ENCODE results near the gene KRTAP9-9. TPM values are rescaled to one million over a fixed set of nuclear protein-coding genes. Genes with fewer than 3 reads are reported as not detected.
"Not testable (repeated sequence)": the region's sequence is repeated elsewhere in the genome, so short reads cannot be mapped to it uniquely, and the experiment has no call there.

KRTAP9-9 gene
- total and polyA plus RNA-seq, 9 of the 15 experiments (the other 6 are each of a cell fraction or from before 2014, with no cell fraction given), result not detected

DNA sequence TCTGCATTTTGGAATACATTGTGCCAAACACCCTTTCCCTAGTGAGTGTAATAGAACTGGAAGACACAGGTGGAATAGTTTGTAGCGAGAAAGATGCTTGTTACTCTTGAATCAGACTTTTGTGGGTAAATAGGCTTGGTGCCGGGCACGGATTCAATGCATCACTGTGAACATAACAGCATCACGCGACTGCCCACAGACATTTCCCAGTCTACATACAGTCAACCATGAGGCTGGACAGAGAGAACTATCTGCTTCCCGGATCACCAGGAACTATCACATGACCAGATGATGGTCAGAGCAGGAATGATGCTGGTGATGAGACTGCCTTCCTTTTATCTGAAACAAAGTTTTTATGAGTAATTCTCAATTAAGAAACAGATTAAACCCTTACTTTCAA lies 29.1 kb upstream of the KRTAP9-9 start (continued):
- TF ChIP-seq, protein P1, sequence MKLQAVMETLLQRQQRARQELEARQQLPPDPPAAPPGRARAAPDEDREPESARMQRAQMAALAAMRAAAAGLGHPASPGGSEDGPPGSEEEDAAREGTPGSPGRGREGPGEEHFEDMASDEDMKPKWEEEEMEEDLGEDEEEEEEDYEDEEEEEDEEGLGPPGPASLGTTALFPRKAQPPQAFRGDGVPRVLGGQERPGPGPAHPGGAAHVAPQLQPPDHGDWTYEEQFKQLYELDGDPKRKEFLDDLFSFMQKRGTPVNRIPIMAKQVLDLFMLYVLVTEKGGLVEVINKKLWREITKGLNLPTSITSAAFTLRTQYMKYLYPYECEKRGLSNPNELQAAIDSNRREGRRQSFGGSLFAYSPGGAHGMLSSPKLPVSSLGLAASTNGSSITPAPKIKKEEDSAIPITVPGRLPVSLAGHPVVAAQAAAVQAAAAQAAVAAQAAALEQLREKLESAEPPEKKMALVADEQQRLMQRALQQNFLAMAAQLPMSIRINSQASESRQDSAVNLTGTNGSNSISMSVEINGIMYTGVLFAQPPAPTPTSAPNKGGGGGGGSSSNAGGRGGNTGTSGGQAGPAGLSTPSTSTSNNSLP (IDR thresholded peaks at IDR 0.05; ENCODE audit: borderline replicate concordance, low read depth, low read length), result no peak
- TF ChIP-seq PCBP1 (IDR thresholded peaks at IDR 0.05; ENCODE audit: low read depth, low read length, poor library complexity, severe bottlenecking) (no peak), HLTF (IDR thresholded peaks at IDR 0.05) (no peak), SIN3B (IDR thresholded peaks at IDR 0.05; ENCODE audit: low read depth) (no peak)

DNA sequence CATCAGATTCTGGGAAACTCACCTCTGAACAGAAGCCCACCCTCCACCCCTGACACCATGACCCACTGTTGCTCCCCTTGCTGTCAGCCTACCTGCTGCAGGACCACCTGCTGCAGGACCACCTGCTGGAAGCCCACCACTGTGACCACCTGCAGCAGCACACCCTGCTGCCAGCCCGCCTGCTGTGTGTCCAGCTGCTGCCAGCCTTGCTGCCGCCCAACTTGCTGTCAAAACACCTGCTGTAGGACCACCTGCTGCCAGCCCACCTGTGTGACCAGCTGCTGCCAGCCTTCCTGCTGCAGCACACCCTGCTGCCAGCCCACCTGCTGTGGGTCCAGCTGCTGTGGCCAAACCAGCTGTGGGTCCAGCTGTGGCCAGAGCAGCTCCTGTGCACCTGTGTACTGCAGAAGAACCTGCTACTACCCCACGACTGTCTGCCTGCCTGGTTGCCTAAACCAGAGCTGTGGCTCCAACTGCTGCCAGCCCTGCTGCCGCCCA lies 28.5 kb upstream of the KRTAP9-9 start, which contains the start of gene KRTAP9-2:
Gene KRTAP9-2, plus strand, starts transcription at position 51 of the 498 bp plus-strand sequence. Its CDS starts 7 bp downstream, at position 58.
- H3K9me3 ChIP-seq (replicated peaks; ENCODE audit: control insufficient read depth, insufficient read depth, low read depth, low read length); H4K20me1 ChIP-seq (replicated peaks; ENCODE audit: control insufficient read depth, insufficient read depth, low read length); H3K27me3 ChIP-seq (ENCODE audit: control insufficient read depth in 2 of 2, insufficient read depth in 2 of 2, low read length in 2 of 2); in situ Hi-C loops (cut with MboI); POLR2A ChIA-PET; intact Hi-C loops (cut with micrococcal nuclease); DNase-seq (ENCODE audit: extremely low read depth in 1 of 4, low spot score in 3 of 4); H3K9me1 ChIP-seq (ENCODE audit: control insufficient read depth, insufficient read depth, low read length); H3K9ac ChIP-seq (ENCODE audit: insufficient read depth in 1 of 2, low read depth in 2 of 2, low read length in 2 of 2); H3K4me1 ChIP-seq (replicated peaks in 1 of 2; ENCODE audit: control insufficient read depth in 2 of 2, insufficient read depth in 2 of 2, low read length in 2 of 2); BruUV-seq (replicated peaks); FAIRE-seq; H3K4me2 ChIP-seq (ENCODE audit: insufficient read depth, low read length); H3K79me2 ChIP-seq (ENCODE audit: control insufficient read depth, insufficient read depth, low read length); H2AFZ ChIP-seq (ENCODE audit: low read depth, low read length); H3K27ac ChIP-seq (ENCODE audit: extremely low read depth, low read depth, low read length); CTCF ChIA-PET (ENCODE audit: low intra/inter-chr PET ratio); H3K4me3 ChIP-seq; ATAC-seq; H3K36me3 ChIP-seq (ENCODE audit: control insufficient read depth, insufficient read depth, low read length): not testable (repeated sequence)
- WGBS (ENCODE audit: insufficient coverage, low coverage, missing lambda C conversion rate), result 0% methylated on average over 2 of the region's 4 CpGs
